DMS79 (cell line): Measurements from ENCODE around the gene CDKL1.
"Not testable (repeated sequence)": the region's sequence is repeated elsewhere in the genome, so short reads cannot be mapped to it uniquely, and the experiment has no call there.

Source experiments
- DNase-seq: peaks from one replicate; lab custom pipeline; 2025; lab: John Stamatoyannopoulos, UW

Gene CDKL1

DNA sequence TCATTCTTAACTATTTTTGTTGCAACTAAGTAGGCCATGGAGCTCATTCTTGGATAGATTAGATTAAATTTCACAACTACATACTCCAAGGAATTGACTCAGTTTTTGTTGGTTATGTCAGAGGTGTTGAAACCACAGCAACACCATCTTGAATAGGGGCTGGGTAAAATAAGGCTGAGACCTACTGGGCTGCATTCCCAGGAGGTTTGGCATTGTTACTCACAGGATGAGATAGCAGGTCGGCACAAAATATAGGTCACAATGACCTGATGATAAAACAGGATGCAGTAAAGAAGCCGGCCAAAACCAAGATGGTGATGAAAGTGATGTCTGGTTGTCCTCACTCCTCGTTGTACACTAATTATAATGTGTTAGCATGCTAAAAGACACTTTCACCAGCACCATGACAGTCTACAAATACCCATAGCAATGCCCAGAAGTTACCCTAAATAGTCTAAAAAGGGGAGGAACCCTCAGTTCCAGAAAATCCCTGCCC, 63.6 kb downstream of the CDKL1 start:
- DNase-seq = no peak

DNA sequence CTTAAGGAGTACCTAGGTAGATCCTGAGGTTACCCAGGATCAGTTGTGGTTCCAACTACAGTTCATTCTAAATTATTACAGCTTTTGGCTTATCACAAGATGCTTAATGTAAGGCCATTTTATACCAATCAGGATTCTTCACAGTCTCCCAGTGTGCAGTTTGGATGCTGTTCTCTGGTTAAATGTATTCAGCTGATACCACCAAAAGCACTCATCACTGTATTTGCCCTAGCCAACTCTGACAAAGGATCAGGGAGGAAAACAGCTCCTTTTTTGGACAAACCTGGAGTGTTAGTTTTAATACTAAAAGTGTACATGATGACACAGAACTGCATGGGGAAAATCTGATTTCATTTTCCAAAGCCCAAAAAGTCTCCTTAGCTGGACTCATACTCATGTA, 65.1 kb downstream of the CDKL1 start:
- DNase-seq = no peak

DNA sequence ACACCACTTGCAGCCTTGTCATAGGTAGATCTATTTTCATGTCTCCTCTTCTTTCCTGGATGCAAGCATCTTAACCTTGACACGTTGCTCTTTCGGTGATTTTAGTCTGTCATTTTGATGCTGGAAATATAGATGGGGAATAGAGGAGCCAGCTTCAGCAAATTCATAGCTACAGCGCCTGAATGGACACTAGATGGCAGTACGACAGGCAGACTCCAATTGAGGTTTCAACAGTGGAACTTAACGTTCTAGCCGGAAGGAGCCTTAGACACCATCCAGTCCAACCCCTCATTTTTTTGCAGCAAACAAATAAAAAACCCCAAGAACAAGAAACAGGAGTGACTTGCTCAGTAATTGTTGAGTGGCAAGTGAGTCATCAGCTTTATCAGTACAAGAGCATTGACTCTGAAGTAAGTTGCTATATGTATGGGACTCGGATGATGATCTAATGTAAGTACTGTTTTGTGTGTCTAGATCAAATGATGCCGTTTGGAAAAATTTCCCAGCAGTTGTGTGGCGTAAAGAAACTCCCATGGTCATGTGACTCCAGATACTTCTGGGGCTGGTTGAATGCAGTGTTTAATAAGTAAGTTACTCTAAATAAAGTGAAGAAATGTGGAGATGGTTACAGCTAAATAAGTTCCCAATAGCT, 75.5 kb downstream of the CDKL1 start:
- DNase-seq = peak; percentile 80

DNA sequence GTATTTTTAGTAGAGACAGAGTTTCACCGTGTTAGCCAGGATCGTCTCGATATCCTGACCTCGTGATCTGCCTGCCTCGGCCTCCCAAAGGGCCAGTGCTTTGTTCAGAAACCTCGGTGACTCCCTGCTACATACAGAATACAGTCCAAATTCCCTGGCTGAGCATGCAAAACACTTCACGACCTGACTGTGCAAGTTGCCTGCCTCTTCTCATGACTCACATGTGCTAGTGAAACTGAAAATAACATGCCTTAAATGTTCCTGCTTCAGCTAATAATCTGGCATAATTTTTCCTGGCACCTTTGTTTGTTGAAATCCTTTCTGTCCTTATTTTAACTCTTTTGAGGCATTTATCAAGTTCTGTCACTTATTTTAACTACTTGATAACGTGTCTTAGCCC, 76.4 kb downstream of the CDKL1 start:
- DNase-seq = no peak

DNA sequence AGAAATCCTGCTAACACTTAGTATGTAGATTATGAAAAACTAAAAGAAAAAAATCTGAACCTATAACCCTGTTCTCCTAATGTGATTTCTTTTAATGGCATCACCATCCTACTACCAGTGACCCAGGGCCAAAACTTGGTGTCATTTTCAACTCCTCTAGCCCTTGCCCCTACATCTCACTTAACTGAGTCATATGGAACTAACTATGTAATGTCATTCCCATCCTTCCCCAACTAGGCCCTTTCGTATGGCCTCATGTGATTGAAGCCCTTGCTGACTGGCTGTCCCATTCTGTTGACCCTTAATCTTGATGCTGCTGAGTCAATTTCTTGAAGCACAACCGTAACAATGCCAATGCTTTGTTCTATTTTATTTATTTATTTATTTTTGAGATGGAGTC, 77.0 kb downstream of the CDKL1 start:
- DNase-seq = no peak

DNA sequence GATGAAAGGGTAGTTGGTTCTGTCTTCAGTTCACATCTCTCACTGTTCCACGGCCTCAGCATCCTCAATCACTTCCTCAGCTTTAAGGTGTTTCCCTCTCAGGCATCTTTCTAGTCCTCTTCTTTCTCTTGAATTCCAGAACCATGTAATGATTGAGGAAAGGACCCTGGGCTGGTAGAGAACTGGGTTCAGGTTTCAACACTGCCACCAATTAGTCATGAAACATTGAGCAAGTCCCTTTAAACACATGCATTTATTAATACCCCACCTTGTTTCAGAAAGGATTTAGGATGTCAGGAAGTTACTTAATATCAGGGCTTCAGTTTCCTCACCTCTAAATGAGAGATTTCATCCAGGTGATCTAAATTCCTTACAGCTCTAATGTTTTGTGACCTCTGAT, 77.4 kb downstream of the CDKL1 start:
- no peak for DNase-seq

DNA sequence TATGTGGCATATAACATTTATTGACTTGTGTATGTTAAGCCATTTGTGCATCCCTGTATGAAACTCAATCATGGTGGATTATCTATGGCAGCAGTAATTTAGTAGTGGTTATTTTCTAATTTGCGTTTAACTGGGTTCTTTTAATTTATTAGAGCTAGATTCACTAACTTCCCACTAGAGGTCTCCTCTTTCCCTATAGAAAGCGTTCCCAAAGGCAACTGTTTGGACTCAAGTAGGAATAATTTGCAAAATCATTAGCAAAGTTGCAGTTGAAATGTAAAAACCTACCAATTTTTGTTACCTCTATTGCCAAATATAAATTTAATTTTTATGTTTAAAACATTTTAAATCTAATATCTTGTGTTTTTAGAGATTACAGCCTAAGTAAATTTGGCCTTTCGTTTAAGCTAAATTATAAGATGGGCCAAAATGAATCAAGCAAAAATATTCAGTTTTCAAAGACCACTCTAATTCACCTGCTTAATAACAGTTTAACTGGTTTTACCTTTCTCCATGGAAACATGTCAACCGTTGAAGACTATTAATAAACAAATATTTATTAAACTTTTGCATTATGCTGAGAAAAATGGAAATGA, 78.6 kb downstream of the CDKL1 start:
- DNase-seq = no peak

DNA sequence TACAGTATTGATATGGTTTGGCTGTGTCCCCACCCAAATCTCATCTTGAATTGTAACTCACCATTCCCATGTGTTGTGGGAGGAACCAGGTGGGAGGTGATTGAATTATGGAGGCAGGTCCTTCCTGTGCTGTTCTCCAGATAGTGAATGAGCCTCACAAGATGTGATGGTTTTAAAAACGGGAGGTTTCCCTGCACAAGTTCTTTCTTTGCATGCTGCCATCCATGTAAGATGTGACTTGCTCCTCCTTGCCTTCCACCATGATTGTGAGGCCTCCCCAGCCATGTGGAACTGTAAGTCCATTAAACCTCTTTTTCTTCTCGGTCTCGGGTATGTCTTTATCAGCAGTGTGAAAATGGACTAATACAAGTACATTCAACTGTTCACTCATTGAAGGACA, 82.6 kb downstream of the CDKL1 start:
- DNase-seq = not testable (repeated sequence)

DNA sequence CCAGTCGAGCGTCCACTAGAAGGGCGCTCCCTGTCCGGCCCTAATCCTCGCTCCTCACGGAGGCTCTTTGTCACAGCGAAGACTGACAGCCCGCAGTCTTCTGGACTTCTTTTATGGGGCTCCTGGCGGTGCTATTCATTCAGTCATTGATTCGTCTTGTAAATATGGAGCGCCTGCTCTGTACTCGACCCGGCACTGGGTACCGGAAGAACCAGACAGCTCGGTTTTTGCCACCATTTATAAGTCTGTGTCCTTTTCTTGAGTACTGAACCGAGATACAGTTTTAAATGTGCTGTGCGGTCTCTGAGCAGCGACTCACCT, 84.0 kb downstream of the CDKL1 start:
- peak; percentile 83 for DNase-seq

DNA sequence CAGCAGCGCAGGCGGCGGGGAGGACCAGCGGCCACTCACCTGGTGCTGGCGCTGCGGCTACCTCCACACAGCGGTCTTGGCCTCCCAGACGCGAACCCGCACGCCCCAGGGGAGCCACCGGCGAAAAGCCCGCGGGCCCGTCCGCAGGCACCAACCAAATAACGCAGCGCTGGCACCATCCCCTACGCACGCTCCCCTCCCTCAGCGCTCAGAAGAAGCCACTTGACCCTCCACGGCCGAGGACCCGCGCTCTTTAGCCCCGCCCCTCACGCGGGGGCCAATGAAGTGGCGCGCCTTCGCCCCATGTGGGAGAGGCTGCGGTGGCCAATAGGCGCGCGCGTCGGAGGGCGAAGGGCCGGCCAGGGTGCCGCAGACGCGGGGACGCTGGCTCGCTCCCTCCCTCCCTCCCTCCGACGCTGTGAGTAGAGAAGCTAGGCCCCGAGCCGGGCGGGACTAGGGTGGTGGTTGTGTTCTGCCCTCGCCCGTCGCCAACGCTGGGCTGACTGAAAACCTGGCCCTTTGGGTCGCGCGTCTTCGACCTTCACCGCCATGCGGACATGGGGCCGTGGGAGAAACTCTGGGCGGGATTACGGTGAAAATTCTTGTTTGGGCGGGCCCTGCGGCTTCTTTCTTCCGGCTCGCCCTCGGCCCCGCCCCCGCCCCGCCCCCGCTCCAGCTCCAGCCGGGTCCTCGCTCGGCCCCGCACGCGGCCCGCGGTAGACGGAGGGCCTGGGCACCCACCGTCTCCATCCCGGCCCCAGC, 84.5 kb downstream of the CDKL1 start, which contains the start of the genes DMAC2L and L2HGDH:
Gene DMAC2L (plus strand): TSS at position 353 of the 762 bp plus-strand sequence. CDS start 9,164 bp downstream, outside the sequence.
Gene L2HGDH (minus strand): TSS at position 258 of the 762 bp plus-strand sequence. CDS start 79 bp downstream, at position 179.
- DNase-seq = peak; percentile 97

DNA sequence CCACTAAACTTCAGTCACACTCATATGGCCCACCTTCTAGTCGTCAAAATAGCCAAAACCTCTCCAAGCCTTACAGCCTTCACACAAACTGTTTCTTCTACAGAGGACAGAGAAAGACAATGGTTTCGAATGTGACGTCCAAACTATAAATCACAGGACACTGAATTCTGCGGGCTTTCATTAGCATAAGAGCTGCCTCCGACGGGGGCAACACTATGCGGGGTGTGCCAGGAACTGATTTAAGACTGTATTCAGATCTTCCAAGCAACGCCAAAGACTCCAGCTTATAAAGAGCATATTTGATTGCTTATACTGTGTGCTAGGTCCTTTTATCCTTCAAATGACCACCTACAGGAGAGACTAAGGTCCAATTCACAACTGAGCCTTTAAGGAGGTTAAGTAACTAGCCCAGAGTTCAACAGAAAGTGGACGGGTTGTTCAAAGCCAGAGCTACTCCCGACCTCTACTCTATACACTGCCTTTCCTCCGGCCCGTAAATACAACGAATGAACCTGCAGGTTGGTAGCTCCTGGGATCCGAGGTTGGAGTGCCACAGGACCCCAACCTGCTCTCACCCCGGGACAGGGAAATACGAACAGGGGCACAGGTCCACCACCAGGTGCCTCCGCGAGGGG, 85.2 kb downstream of the CDKL1 start:
- peak; percentile 50 for DNase-seq

DNA sequence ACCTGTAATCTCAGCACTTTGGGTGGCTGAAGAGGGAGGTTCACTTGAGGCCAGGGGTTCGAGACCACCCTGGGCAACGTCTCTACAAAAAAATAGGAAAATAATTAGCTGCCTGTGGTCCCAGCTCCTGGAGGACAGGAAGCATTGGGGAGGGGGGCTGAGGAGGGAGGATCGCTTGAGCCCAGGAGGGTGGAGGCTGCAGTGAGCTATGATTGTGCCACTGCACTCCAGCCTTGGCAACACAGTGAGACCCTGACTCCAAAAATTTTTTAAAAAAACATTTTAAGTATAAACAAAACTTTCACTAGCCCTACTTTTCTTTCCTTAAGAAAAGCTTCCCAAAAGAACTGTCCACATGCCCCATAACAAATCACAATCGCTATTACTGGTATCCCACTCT, 86.2 kb downstream of the CDKL1 start:
- DNase-seq = no peak

DNA sequence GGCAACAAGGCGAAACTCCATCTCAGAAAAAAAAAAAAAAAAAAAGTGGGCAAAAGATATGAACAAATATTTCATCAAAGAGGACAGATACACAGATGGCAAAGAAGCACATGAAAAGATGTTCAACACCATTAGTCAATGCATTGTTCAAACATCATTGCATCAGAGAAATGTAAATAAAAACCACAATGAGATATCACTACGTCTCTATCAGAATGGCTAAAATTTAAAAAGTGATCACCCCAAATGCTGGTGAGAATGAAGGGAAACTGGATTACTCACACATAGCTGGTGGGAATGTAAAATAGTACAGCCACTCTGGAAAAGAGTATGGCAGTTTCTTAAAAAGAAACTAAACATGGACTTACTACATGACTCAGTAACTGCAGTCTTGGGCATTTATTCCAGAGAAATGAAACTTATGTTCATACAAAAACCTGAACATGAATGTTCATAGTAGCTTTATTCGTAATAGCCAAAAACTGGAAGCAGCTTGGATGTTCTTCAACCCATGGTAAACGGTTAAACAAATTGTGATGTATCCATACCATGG, 88.2 kb downstream of the CDKL1 start:
- no peak for DNase-seq

DNA sequence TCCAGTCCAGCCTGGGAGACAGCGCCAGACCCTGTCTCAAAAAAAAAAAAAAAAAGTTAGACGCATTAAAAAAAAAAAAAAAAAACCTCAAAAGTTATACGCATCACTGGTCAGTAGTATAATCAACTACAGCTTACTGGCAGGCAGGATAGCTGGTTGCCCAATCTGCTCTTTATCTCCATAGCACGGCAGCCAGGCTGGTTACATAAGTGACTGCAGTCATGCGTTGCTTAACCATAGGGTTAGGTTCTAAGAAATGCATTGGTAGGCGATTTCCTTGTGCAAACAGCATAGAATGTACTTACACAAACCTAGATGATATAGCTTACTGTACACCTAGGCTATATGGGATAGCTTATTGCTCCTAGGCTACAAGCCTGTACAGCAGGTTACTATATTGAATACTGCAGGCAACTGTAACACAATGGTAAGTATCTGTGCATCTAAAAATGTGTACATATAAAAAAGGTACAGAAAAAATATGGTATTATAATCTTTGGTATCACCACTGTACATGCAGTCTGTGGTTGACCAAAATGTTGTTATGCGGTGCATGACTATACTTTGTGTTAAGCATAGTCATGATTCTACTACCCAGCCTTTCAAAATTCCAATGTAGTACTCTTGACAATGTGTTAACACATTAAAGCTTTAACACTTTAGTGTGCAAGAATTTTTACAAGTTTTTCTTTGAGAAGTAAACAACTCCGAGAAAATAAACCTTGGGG, 92.8 kb downstream of the CDKL1 start:
- peak; percentile 45 for DNase-seq

DNA sequence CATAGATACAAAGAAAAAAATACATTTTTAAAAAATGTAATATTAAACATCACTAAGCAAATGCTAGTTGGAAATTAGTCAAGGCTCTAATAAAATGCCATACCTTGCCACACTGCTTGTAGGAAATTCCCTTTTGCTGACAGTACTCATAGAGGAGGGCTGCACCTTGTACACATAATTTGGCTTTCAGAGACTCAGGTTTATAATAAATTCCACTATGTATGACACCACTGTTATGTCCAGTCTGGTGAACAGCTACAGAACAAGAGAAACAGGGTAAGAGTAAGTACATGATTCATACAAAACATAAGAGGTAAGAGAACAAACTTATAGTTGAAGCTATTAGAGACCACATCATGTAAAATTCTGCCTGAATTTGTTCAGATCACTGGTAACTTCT, 94.8 kb downstream of the CDKL1 start:
- no peak for DNase-seq

DNA sequence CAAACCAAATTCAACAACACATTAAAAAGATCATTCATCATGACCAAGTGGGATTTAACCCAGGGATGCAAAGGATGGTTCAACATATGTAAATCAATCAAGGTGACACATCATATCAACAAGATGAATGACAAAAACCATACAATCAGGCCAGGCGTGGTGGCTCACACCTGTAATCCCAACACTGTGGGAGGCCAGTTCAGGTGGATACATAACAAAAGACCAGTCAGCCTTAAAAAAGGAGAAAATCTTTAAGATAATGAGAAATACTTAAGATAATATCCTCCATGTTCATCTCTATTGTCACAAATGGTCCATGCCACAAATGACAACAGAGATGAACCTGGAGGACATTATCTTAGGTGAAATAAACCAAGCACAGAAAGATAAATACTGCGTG, 97.1 kb downstream of the CDKL1 start:
- DNase-seq = no peak

DNA sequence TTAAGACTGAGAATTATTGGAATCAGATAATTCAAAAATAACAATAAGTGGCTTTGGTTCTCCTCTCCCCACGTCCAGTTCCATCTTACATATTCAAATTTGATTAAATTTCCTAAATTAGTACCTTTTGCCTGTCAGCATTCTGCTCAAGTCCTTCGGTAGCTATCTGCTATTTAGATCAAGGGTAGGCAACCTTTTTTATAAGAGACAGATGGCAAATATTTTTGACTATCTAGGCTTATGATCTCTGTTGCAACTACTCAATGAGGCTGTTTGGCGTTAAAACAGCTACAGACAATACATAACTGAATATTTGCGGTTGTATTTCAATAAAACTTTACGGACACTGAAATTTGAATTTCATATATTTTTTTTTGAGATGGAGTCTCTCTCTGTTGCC, 106.4 kb downstream of the CDKL1 start:
- no peak for DNase-seq

DNA sequence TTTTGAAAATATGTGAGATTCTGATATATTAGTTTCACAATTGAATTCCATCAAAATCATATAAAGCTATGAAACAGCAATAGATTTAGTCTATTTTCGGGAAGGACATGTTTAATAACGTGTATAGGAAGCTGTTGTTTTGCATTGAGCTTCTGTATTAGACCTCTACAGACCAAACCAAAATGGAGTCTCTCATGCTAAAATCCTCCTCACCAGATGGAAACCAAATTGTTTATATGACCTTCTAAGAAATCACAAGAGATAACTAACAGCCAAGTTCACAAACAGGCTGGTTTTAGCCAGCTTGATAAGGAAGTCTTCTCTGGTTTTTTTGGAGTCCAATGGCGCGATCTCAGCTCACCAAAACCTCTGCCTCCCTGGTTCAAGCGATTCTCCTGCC, 108.5 kb downstream of the CDKL1 start:
- no peak for DNase-seq

DNA sequence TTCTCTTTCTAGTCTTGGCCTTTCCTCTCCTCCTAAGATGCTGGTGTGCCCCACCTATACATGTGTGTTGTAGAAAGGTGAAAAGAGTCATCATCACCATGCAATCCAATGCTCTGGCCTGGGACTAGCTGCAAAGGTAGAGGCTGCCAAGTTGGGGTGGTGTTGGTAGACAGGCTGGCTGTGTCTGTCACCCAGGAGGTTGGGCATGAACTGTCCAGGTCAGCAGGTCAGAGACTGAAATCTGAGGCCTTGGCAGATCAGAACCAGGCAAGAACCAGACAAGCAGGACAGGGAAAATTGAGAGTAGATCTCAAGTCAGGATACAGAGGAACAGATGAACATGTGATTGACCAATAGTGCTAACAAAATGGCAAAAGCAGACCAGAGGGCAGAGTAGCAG, 110.8 kb downstream of the CDKL1 start:
- no peak for DNase-seq
